ENCODE results near the gene CIP2A.

DNA sequence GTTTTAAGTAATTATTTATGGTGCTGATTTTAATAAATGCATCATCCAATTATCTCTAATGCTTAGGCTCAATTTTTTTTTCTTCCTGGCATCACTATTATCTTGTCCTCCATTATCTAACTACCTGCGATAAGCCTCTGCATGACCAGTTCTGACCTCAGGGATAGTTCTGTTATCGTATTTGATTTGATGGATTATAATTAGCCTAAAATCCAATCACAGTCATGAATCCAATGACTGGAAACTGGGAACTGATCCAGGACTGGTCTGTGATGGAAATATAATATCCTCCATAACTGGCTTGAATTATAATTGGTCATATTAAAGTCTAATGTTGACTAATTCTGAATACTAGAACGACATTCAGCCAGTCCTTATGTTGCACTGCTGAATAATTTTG is 80.0 kb downstream of the CIP2A start:
- TF ChIP-seq RAD21 (IDR thresholded peaks at IDR 0.05; ENCODE audit: low read length) (no peak), CTCF (conservative IDR thresholded peaks at IDR 0.05; ENCODE audit: low read depth, low read length) (no peak), POLR2A (IDR thresholded peaks at IDR 0.05; ENCODE audit: low read depth, low read length) (no peak), ELK1 (IDR thresholded peaks at IDR 0.05; ENCODE audit: borderline replicate concordance, low read depth, low read length) (no peak), MAZ (IDR thresholded peaks at IDR 0.05; ENCODE audit: borderline replicate concordance, low read depth, low read length) (no peak), SMC3 (IDR thresholded peaks at IDR 0.05; ENCODE audit: low read depth, low read length) (no peak), CHD1 (IDR thresholded peaks at IDR 0.05; ENCODE audit: low read depth, low read length) (no peak), BHLHE40 (IDR thresholded peaks at IDR 0.05; ENCODE audit: low read depth, low read length) (no peak), FOS (IDR thresholded peaks at IDR 0.05; ENCODE audit: low read depth, low read length) (no peak), RFX5 (IDR thresholded peaks at IDR 0.05; ENCODE audit: low read depth, low read length) (no peak), NFE2L2 (IDR thresholded peaks at IDR 0.05; ENCODE audit: low read depth, low read length) (no peak)
